Cardiac ventricle fibroblast (primary cell): Measurements from ENCODE around the gene HNRNPA0. TPM values are rescaled to one million over a fixed set of nuclear protein-coding genes. Genes with fewer than 3 reads are reported as not detected.

Experiments
- total RNA-seq: library from RNA; depleted of rRNA; stranded (reverse); fragments of >200 nt; gene quantifications from 2 replicates; pipeline ENCODE4 v1.2.3, GENCODE V29; 2015

The HNRNPA0 gene
- 13.2 and 14.2 TPM in 2 replicates for total RNA-seq

GRCh38 chr5:137754188-137754960, at the start of gene HNRNPA0:
TSS of gene HNRNPA0 (minus strand) at chr5:137754363. CDS start at chr5:137754066, 297 bp downstream.

GRCh38 chr5:137735555-137736284, 18.4 kb downstream of the HNRNPA0 start, which contains the start of gene KLHL3:
TSS of gene KLHL3 (minus strand) at chr5:137736089. CDS start at chr5:137735646, 443 bp downstream.

Other genes with a start within 250 kb of the HNRNPA0 start
- gene KLHL3, start 18.3 kb downstream of the HNRNPA0 start, total RNA-seq = 2.6 and 4.4 TPM in 2 replicates
- not detected in 2 replicates for gene MYOT, start 113.5 kb upstream of the HNRNPA0 start, total RNA-seq
- not detected in 2 replicates for gene PKD2L2, start 135.1 kb upstream of the HNRNPA0 start, total RNA-seq